Stimulated activated naive B cell treated with anti-CD40 and anti-IgM and Interleukin-4, amounts not matched to agents 10 μg/mL and 1 μg/mL and 100 μg/mL, for 72 hours (primary cell): ENCODE measurements around the gene ATP8B1.
A peak's percentile ranks its signal among the peaks of the same experiment; 100 is the strongest.
"Not testable (repeated sequence)": the region's sequence is repeated elsewhere in the genome, so short reads cannot be mapped to it uniquely, and the experiment has no call there.

Experiments
- ATAC-seq, 2 donors: fragments of 150-1000 bp; cut with Tn5 transposase; replicated peaks; 2 replicates each; pipeline ENCODE4 v1.10.0; 2021; ENCODE audit warnings: moderate library complexity in 1 of 2
- DNase-seq: peaks from one replicate; pipeline ENCODE4 v3.0.0; 2021
- H3K27ac Mint-ChIP-seq: one replicate; pipeline ENCODE4 v1.8.0; 2022; ENCODE audit warnings: mild to moderate bottlenecking, mixed read lengths
- H3K27me3 Mint-ChIP-seq, 2 donors: one replicate each; pipeline ENCODE4 v1.8.0; 2022; ENCODE audit warnings: mixed read lengths in 2 of 2
- H3K36me3 Mint-ChIP-seq, 2 donors: one replicate each; pipeline ENCODE4 v1.8.0; 2022; ENCODE audit warnings: mixed read lengths in 2 of 2, mild to moderate bottlenecking in 1 of 2
- H3K4me1 Mint-ChIP-seq, 2 donors: one replicate each; pipeline ENCODE4 v1.8.0; 2022; ENCODE audit warnings: mixed read lengths in 2 of 2, mild to moderate bottlenecking in 1 of 2
- H3K4me3 Mint-ChIP-seq, 2 donors: one replicate each; pipeline ENCODE4 v1.8.0; 2022; ENCODE audit warnings: mild to moderate bottlenecking in 2 of 2, mixed read lengths in 2 of 2, moderate library complexity in 1 of 2
- H3K9me3 Mint-ChIP-seq, 2 donors: one replicate each; pipeline ENCODE4 v1.8.0; 2022; ENCODE audit warnings: mixed read lengths in 2 of 2, mild to moderate bottlenecking in 1 of 2

The ATP8B1 gene

GRCh38 chr18:57655740-57656139, 147.4 kb downstream of the ATP8B1 start:
- H3K36me3 Mint-ChIP-seq, result peaks cover 28 to 42% of the 10 kb centered on the region in 2 donors
- H3K27ac Mint-ChIP-seq, result peak overlapping the region; percentile 83
- peak overlapping the region in 1 of 2 donors; percentile 25 for H3K4me3 Mint-ChIP-seq

GRCh38 chr18:57651914-57652313, 151.2 kb downstream of the ATP8B1 start:
- peaks cover 22 to 46% of the 10 kb centered on the region in 2 donors for H3K4me1 Mint-ChIP-seq
- peaks cover 6 to 8% of the 10 kb centered on the region in 2 donors for H3K9me3 Mint-ChIP-seq
- peaks cover 33 to 47% of the 10 kb centered on the region in 2 donors for H3K36me3 Mint-ChIP-seq
- no peaks in the 10 kb centered on the region for H3K27me3 Mint-ChIP-seq
- ATAC-seq, result no peak
- no peak overlapping the region for H3K4me3 Mint-ChIP-seq
- no peak for DNase-seq
- H3K27ac Mint-ChIP-seq, result no peak overlapping the region

More at GRCh38 chr18:57655740-57656139, 147.4 kb downstream of the ATP8B1 start:
- DNase-seq (peak; percentile 15), ATAC-seq (peak; percentile 73 to 76)
- Mint-ChIP-seq H3K4me1 (peaks cover 19 to 37% of the 10 kb centered on the region in 2 donors), H3K27me3 (no peaks in the 10 kb centered on the region), H3K9me3 (peaks cover 5 to 8% of the 10 kb centered on the region in 2 donors)

- Mint-ChIP-seq H3K4me3 (peak overlapping the region; percentile 59 to 69), H3K27ac (peak overlapping the region; percentile 89), H3K4me1 (peaks cover 27 to 59% of the 10 kb centered on the region in 2 donors), H3K9me3 (peaks cover 0 to 1% of the 10 kb centered on the region in 2 donors), H3K27me3 (no peaks in the 10 kb centered on the region), H3K36me3 (peaks cover 31 to 47% of the 10 kb centered on the region in 2 donors)
- DNase-seq (peak; percentile 37), ATAC-seq (peak; percentile 97)
Observed at GRCh38 chr18:57649556-57650500, 153.3 kb downstream of the ATP8B1 start.

- DNase-seq (no peak), ATAC-seq (no peak)
- Mint-ChIP-seq H3K27me3 (no peaks in the 10 kb centered on the region), H3K4me1 (peaks cover 28 to 58% of the 10 kb centered on the region in 2 donors), H3K36me3 (peaks cover 22 to 39% of the 10 kb centered on the region in 2 donors), H3K4me3 (no peak overlapping the region), H3K27ac (peak overlapping the region; percentile 31), H3K9me3 (peaks cover 0 to 1% of the 10 kb centered on the region in 2 donors)
Observed at GRCh38 chr18:57648414-57648813, 154.7 kb downstream of the ATP8B1 start.

- ATAC-seq, result no peak
- H3K4me1 Mint-ChIP-seq, result peaks cover 27 to 55% of the 10 kb centered on the region in 2 donors
- H3K36me3 Mint-ChIP-seq, result peaks cover 44 to 57% of the 10 kb centered on the region in 2 donors
- H3K27me3 Mint-ChIP-seq, result no peaks in the 10 kb centered on the region
- H3K4me3 Mint-ChIP-seq, result no peak overlapping the region
- no peak for DNase-seq
- no peak overlapping the region for H3K27ac Mint-ChIP-seq
- peaks cover 4% of the 10 kb centered on the region in 2 donors for H3K9me3 Mint-ChIP-seq
Observed at GRCh38 chr18:57644540-57644939, 158.6 kb downstream of the ATP8B1 start.

GRCh38 chr18:57643726-57644125, 159.4 kb downstream of the ATP8B1 start:
- ATAC-seq, H3K27me3 Mint-ChIP-seq, H3K4me3 Mint-ChIP-seq, H3K9me3 Mint-ChIP-seq, H3K27ac Mint-ChIP-seq, DNase-seq: not testable (repeated sequence)
- Mint-ChIP-seq H3K36me3 (peaks cover 38 to 52% of the 10 kb centered on the region in 2 donors), H3K4me1 (peaks cover 23 to 49% of the 10 kb centered on the region in 2 donors)

- H3K9me3 Mint-ChIP-seq, DNase-seq, ATAC-seq, H3K27ac Mint-ChIP-seq, H3K4me3 Mint-ChIP-seq, H3K27me3 Mint-ChIP-seq: not testable (repeated sequence)
- peaks cover 40 to 58% of the 10 kb centered on the region in 2 donors for H3K36me3 Mint-ChIP-seq
- peaks cover 23 to 47% of the 10 kb centered on the region in 2 donors for H3K4me1 Mint-ChIP-seq
Observed at GRCh38 chr18:57642462-57642861, 160.7 kb downstream of the ATP8B1 start.

- Mint-ChIP-seq H3K9me3 (peaks cover 4% of the 10 kb centered on the region in 2 donors), H3K27ac (no peak overlapping the region), H3K27me3 (no peaks in the 10 kb centered on the region), H3K4me1 (peaks cover 21 to 48% of the 10 kb centered on the region in 2 donors), H3K36me3 (peaks cover 35 to 55% of the 10 kb centered on the region in 2 donors), H3K4me3 (no peak overlapping the region)
- DNase-seq (no peak), ATAC-seq (no peak)
Observed at GRCh38 chr18:57640749-57641148, 162.4 kb downstream of the ATP8B1 start.

GRCh38 chr18:57640236-57640635, 162.9 kb downstream of the ATP8B1 start:
- no peaks in the 10 kb centered on the region for H3K27me3 Mint-ChIP-seq
- ATAC-seq (no peak), DNase-seq (no peak)
- H3K4me3 Mint-ChIP-seq, result no peak overlapping the region
- peaks cover 23 to 51% of the 10 kb centered on the region in 2 donors for H3K4me1 Mint-ChIP-seq
- H3K9me3 Mint-ChIP-seq, result peaks cover 4% of the 10 kb centered on the region in 2 donors
- H3K27ac Mint-ChIP-seq, result peak overlapping the region; percentile 75
- peaks cover 35 to 56% of the 10 kb centered on the region in 2 donors for H3K36me3 Mint-ChIP-seq

GRCh38 chr18:57635003-57635822, 167.9 kb downstream of the ATP8B1 start:
- Mint-ChIP-seq H3K4me1 (peaks cover 19 to 40% of the 10 kb centered on the region in 2 donors), H3K4me3 (no peak overlapping the region), H3K36me3 (peaks cover 11 to 21% of the 10 kb centered on the region in 2 donors), H3K27ac (peak overlapping the region; percentile 0), H3K9me3 (no peaks in the 10 kb centered on the region), H3K27me3 (no peaks in the 10 kb centered on the region)
- no peak for DNase-seq
- no peak for ATAC-seq

GRCh38 chr18:57631697-57632096, 171.4 kb downstream of the ATP8B1 start:
- ATAC-seq (no peak), DNase-seq (no peak)
- peak overlapping the region; percentile 96 to 99 for H3K4me3 Mint-ChIP-seq
- H3K36me3 Mint-ChIP-seq, result peaks cover 0 to 7% of the 10 kb centered on the region in 2 donors
- H3K27ac Mint-ChIP-seq, result peak overlapping the region; percentile 10
- peaks cover 15 to 37% of the 10 kb centered on the region in 2 donors for H3K4me1 Mint-ChIP-seq
- no peaks in the 10 kb centered on the region for H3K27me3 Mint-ChIP-seq
- H3K9me3 Mint-ChIP-seq, result no peaks in the 10 kb centered on the region

GRCh38 chr18:57630754-57631595, 172.1 kb downstream of the ATP8B1 start:
- DNase-seq (no peak), ATAC-seq (peak; percentile 45 to 47)
- no peaks in the 10 kb centered on the region for H3K27me3 Mint-ChIP-seq
- H3K36me3 Mint-ChIP-seq, result peaks cover 0 to 4% of the 10 kb centered on the region in 2 donors
- peaks cover 12 to 31% of the 10 kb centered on the region in 2 donors for H3K4me1 Mint-ChIP-seq
- peak overlapping the region; percentile 99 for H3K27ac Mint-ChIP-seq
- H3K4me3 Mint-ChIP-seq, result peak overlapping the region; percentile 96 to 99
- no peaks in the 10 kb centered on the region for H3K9me3 Mint-ChIP-seq

GRCh38 chr18:57630002-57630753, 172.9 kb downstream of the ATP8B1 start:
- Mint-ChIP-seq H3K4me3 (peak overlapping the region; percentile 96 to 99), H3K27me3 (no peaks in the 10 kb centered on the region), H3K9me3 (no peaks in the 10 kb centered on the region), H3K36me3 (peaks cover 0 to under 1% of the 10 kb centered on the region in 2 donors), H3K27ac (peak overlapping the region; percentile 99), H3K4me1 (peaks cover 9 to 23% of the 10 kb centered on the region in 2 donors)
- DNase-seq, result peak; percentile 94
- ATAC-seq, result peak; percentile 87 to 90
